A549 (cell line): ENCODE data around the gene CTNNA1. TPM values are rescaled to one million over a fixed set of nuclear protein-coding genes. Genes with fewer than 3 reads are reported as not detected.

Source experiments
- ATAC-seq, 2 experiments: fragments of 200-7000 bp in 1 of 2; fragments of >200 bp in 1 of 2; cut with Nextera tagmentation in 1 of 2; cut with Tn5 transposase in 1 of 2; 3 replicates each; pipeline versions ENCODE4 v1.8.0 to v1.9.1; 2018 to 2020; ENCODE audit warnings: mild to moderate bottlenecking in 1 of 2, moderate library complexity in 1 of 2
- CTCF ChIA-PET: fragments of 300-600 bp; sonication (Branson Sonifier 250); formaldehyde crosslinking; extraction: SDS; loops from one replicate; lab custom pipeline; 2021; ENCODE audit warnings: antibody characterized with exemption, inconsistent platforms; lab: Yijun Ruan, JAX
- POLR2A ChIA-PET: fragments of 350-600 bp; formaldehyde crosslinking; extraction: SDS; loops from one replicate; lab custom pipeline; 2021; ENCODE audit warnings: antibody characterized with exemption, inconsistent platforms; lab: Yijun Ruan, JAX
- DNase-seq, 2 experiments: peaks; one replicate each; pipeline versions ENCODE4 v3.0.0 to v3.0.0-alpha.2; 2011 to 2016; ENCODE audit warnings: low read depth in 1 of 2, low spot score in 1 of 2
- FAIRE-seq: peaks from 2 replicates; lab custom pipeline; 2011; peaks lifted over from hg19 to GRCh38; lab: Jason Lieb, UNC
- H3K27ac ChIP-seq, 2 experiments: fragments of >200 bp; sonication (Bioruptor Twin); formaldehyde crosslinking; 3 replicates each; pipeline ENCODE4 v1.5.1; 2016 to 2017
- H3K4me1 ChIP-seq: fragments of >200 bp; sonication (Bioruptor Twin); formaldehyde crosslinking; 3 replicates; pipeline ENCODE4 v1.6.1; 2016
- H3K4me2 ChIP-seq: fragments of >200 bp; sonication (Bioruptor Twin); formaldehyde crosslinking; 3 replicates; pipeline ENCODE4 v1.6.1; 2016
- H3K4me3 ChIP-seq: fragments of >200 bp; sonication (Bioruptor Twin); formaldehyde crosslinking; 3 replicates; pipeline ENCODE4 v1.5.1; 2016
- H3K9me3 ChIP-seq: fragments of >200 bp; sonication (Bioruptor Twin); formaldehyde crosslinking; 3 replicates; pipeline ENCODE4 v1.6.1; 2016
- ATOH8 ChIP-seq: fragments of 250-450 bp; sonication (Bioruptor Pico); IDR thresholded peaks from 2 replicates; pipeline ENCODE4 v1.5.0; 2020; ENCODE audit warnings: low read depth, mild to moderate bottlenecking, moderate library complexity
- BCL3 ChIP-seq: fragments of >200 bp; sonication (Bioruptor Twin); formaldehyde crosslinking; IDR thresholded peaks from 3 replicates; pipeline ENCODE4 v1.6.1; 2016
- BHLHE40 ChIP-seq: IDR thresholded peaks from 2 replicates; pipeline ENCODE4 v1.6.1; 2012; ENCODE audit warnings: low read depth, low read length, inconsistent platforms
- CEBPB ChIP-seq, 2 experiments: fragments of >200 bp in 1 of 2; sonication (Bioruptor Twin) in 1 of 2; formaldehyde crosslinking in 1 of 2; IDR thresholded peaks; 2 replicates each; pipeline ENCODE4 v1.6.1; 2012 to 2016
- CHD4 ChIP-seq: fragments of 200-600 bp; sonication (generic); IDR thresholded peaks from 2 replicates; pipeline ENCODE4 v1.6.1; 2016; ENCODE audit warnings: antibody characterized with exemption, mild to moderate bottlenecking, borderline replicate concordance
- EHF ChIP-seq: fragments of 250-450 bp; sonication (Bioruptor Pico); IDR thresholded peaks from 2 replicates; pipeline ENCODE4 v1.5.0; 2020; ENCODE audit warnings: mild to moderate bottlenecking
- ESRRA ChIP-seq: fragments of 150-350 bp; IDR thresholded peaks from 2 replicates; pipeline ENCODE4 v1.6.1; 2014; ENCODE audit warnings: mild to moderate bottlenecking, low read length, borderline replicate concordance
- FOSB ChIP-seq: fragments of 250-450 bp; sonication (Bioruptor Pico); IDR thresholded peaks from 2 replicates; pipeline ENCODE4 v1.5.0; 2020; ENCODE audit warnings: mild to moderate bottlenecking, moderate library complexity
- FOSL2 ChIP-seq, 2 experiments: fragments of 450-650 bp in 1 of 2; fragments of >200 bp in 1 of 2; sonication (Bioruptor Twin) in 1 of 2; formaldehyde crosslinking; IDR thresholded peaks; 2 replicates each; pipeline versions ENCODE4 v1.5.0 to v1.6.1; 2016 to 2020; ENCODE audit warnings: mild to moderate bottlenecking in 1 of 2, moderate library complexity in 1 of 2
- GATA3 ChIP-seq: IDR thresholded peaks from 2 replicates; pipeline ENCODE4 v1.6.1; 2012; ENCODE audit warnings: borderline replicate concordance
- HOXB5 ChIP-seq: fragments of 250-450 bp; sonication (Bioruptor Pico); IDR thresholded peaks from 2 replicates; pipeline ENCODE4 v1.5.0; 2020; ENCODE audit warnings: mild to moderate bottlenecking, moderate library complexity
- JUN ChIP-seq, 2 experiments: fragments of >200 bp; sonication (Bioruptor Twin); formaldehyde crosslinking; IDR thresholded peaks; 2 replicates in 1 of 2; 3 replicates in 1 of 2; pipeline ENCODE4 v1.6.1; 2016 to 2017
- KDM5A ChIP-seq: fragments of 200-600 bp; sonication (generic); IDR thresholded peaks from 2 replicates; pipeline ENCODE4 v1.6.1; 2016; ENCODE audit warnings: antibody characterized with exemption, mild to moderate bottlenecking
- MAFK ChIP-seq: fragments of 450-650 bp; IDR thresholded peaks from 2 replicates; pipeline ENCODE4 v1.6.1; 2014; ENCODE audit not compliant: partially characterized antibody
- MAX ChIP-seq: IDR thresholded peaks from 2 replicates; pipeline ENCODE4 v1.6.1; 2012
- MYC ChIP-seq: IDR thresholded peaks from 2 replicates; pipeline ENCODE4 v1.6.1; 2012; ENCODE audit warnings: mild to moderate bottlenecking, inconsistent platforms, low read length, improper control_type of control experiment, borderline replicate concordance
- NR3C1 ChIP-seq: fragments of >200 bp; sonication (Bioruptor Twin); formaldehyde crosslinking; IDR thresholded peaks from 3 replicates; pipeline ENCODE4 v1.6.1; 2017
- PHF8 ChIP-seq: fragments of 200-600 bp; sonication (generic); IDR thresholded peaks from 2 replicates; pipeline ENCODE4 v1.6.1; 2016; ENCODE audit warnings: low read depth, mild to moderate bottlenecking, antibody characterized with exemption, moderate library complexity, borderline replicate concordance
- POLR2AphosphoS2 ChIP-seq: conservative IDR thresholded peaks from 2 replicates; pipeline ENCODE4 v1.6.1; 2012; ENCODE audit warnings: low read length, improper control_type of control experiment, inconsistent platforms
- RFX5 ChIP-seq: fragments of 450-650 bp; IDR thresholded peaks from 2 replicates; pipeline ENCODE4 v1.7.1; 2014; ENCODE audit warnings: antibody characterized with exemption, mild to moderate bottlenecking, moderate library complexity
- SMC3 ChIP-seq: fragments of >200 bp; sonication (Bioruptor Twin); formaldehyde crosslinking; IDR thresholded peaks from 3 replicates; pipeline ENCODE4 v1.6.1; 2018; ENCODE audit warnings: inconsistent platforms
- SREBF2 ChIP-seq: fragments of 450-650 bp; IDR thresholded peaks from 2 replicates; pipeline ENCODE4 v1.6.1; 2014; ENCODE audit warnings: mild to moderate bottlenecking, moderate library complexity
- TFCP2L1 ChIP-seq: fragments of 250-450 bp; sonication (Bioruptor Pico); IDR thresholded peaks from 2 replicates; pipeline ENCODE4 v1.5.0; 2021; ENCODE audit warnings: mild to moderate bottlenecking
- TP53 ChIP-seq: fragments of 250-450 bp; sonication (Bioruptor Pico); IDR thresholded peaks from 2 replicates; pipeline ENCODE4 v1.5.0; 2021; ENCODE audit warnings: mild to moderate bottlenecking, moderate library complexity
- USF2 ChIP-seq: fragments of 450-650 bp; IDR thresholded peaks from 2 replicates; pipeline ENCODE4 v1.6.1; 2014; ENCODE audit warnings: antibody characterized with exemption
- ZC3H11A ChIP-seq: fragments of 450-650 bp; IDR thresholded peaks from 2 replicates; pipeline ENCODE4 v1.6.1; 2014; ENCODE audit warnings: antibody characterized with exemption, mild to moderate bottlenecking
- ZFP36 ChIP-seq: fragments of 450-650 bp; IDR thresholded peaks from 2 replicates; pipeline ENCODE4 v1.6.1; 2014; ENCODE audit warnings: borderline replicate concordance; ENCODE audit not compliant: partially characterized antibody
- WGBS: methylation state at CpG from one replicate; pipeline ENCODE4 v1.1.6; 2017; ENCODE audit errors: missing lambda C conversion rate; 5-methylcytosine and 5-hydroxymethylcytosine counted together
- polyA minus RNA-seq: library from RNA; depleted of rRNA, polyadenylated mRNA; stranded (reverse); fragments of >200 nt; gene quantifications from 2 replicates; pipeline ENCODE4 v1.2.3, GENCODE V29; 2011; rRNA and poly(A)+ RNA removed
- polyA plus RNA-seq, 4 experiments: library from polyadenylated mRNA; depleted of rRNA in 3 of 4; stranded (reverse); fragments of >200 nt; fragmentation: RNase III in 1 of 4; extraction: RNeasy Plus Mini Kit Qiagen cat#74134 plus additional on column Dnase treatment in 1 of 4; gene quantifications; 2 replicates in 3 of 4; 3 replicates in 1 of 4; pipeline ENCODE4 v1.2.3, GENCODE V29; 2011 to 2017
- TF ChIP-seq, protein P1 (sequence below): fragments of 250-450 bp; sonication (Bioruptor Pico); IDR thresholded peaks from 2 replicates; pipeline ENCODE4 v1.5.0; 2021; ENCODE audit warnings: mild to moderate bottlenecking, moderate library complexity, borderline replicate concordance
- TF ChIP-seq, protein P2 (sequence below): fragments of 200-600 bp; sonication (generic); IDR thresholded peaks from 2 replicates; pipeline ENCODE4 v1.6.1; 2016; ENCODE audit warnings: antibody characterized with exemption, mild to moderate bottlenecking, moderate library complexity
- TF ChIP-seq, protein P3 (sequence below): fragments of >200 bp; sonication (Bioruptor Twin); formaldehyde crosslinking; IDR thresholded peaks from 2 replicates; pipeline ENCODE4 v1.6.1; 2016

CTNNA1 gene
- 154 and 190 TPM in 2 replicates for polyA plus RNA-seq (2011; rRNA removed)
- 117 and 119 TPM in 2 replicates for polyA plus RNA-seq (2012; cell fraction: cytosol; rRNA removed)
- 189 and 219 TPM in 2 replicates for polyA plus RNA-seq (2012; cell fraction: nucleus; rRNA removed)
- 184 to 194 TPM (median 191 TPM) in 3 replicates for polyA plus RNA-seq (2017; fragmentation: RNase III; extraction: RNeasy Plus Mini Kit Qiagen cat#74134 plus additional on column Dnase treatment)
- polyA minus RNA-seq: 244 and 246 TPM in 2 replicates

- Histone ChIP-seq H3K27ac (peak within 1 kb of the TSS; percentile 96 to 97), H3K9me3 (no peaks in the 10 kb centered on the region), H3K4me2 (peak within 1 kb of the TSS; percentile 93), H3K4me3 (peak within 1 kb of the TSS; percentile 91), H3K4me1 (peaks cover 42% of the 10 kb centered on the region)
- 2% methylated on average over 31 of the region's 102 CpGs for WGBS
- POLR2A ChIA-PET: interaction anchor here (0.6 to 1.9 kb wide), 4 partner anchors 16 to 321 kb away, joined by 3 to 5 read pairs (median 4); partner anchors contain the start of gene HSPA9
- DNase-seq (peak; percentile 77 to 84), ATAC-seq (peak; percentile 73 to 76), FAIRE-seq (no peak)
- CTCF ChIA-PET: interaction anchor here (0.5 to 2.3 kb wide), 11 partner anchors 20 to 710 kb away, joined by 3 to 6 read pairs (median 3); no protein-coding TSS in a partner anchor
- TF ChIP-seq MYC: no peak
- TF ChIP-seq, protein P1, sequence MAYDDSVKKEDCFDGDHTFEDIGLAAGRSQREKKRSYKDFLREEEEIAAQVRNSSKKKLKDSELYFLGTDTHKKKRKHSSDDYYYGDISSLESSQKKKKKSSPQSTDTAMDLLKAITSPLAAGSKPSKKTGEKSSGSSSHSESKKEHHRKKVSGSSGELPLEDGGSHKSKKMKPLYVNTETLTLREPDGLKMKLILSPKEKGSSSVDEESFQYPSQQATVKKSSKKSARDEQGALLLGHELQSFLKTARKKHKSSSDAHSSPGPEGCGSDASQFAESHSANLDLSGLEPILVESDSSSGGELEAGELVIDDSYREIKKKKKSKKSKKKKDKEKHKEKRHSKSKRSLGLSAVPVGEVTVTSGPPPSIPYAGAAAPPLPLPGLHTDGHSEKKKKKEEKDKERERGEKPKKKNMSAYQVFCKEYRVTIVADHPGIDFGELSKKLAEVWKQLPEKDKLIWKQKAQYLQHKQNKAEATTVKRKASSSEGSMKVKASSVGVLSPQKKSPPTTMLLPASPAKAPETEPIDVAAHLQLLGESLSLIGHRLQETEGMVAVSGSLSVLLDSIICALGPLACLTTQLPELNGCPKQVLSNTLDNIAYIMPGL: no peak
- no peak for TF ChIP-seq ESRRA
- peak; percentile 90 for TF ChIP-seq PHF8
- peak; percentile 64; the same call in 2 of the 3 replicates for TF ChIP-seq BCL3
- peak; percentile 49 for TF ChIP-seq MAX
- no peak for TF ChIP-seq HOXB5 (CRISPR knock-in tag)
- TF ChIP-seq ZC3H11A: no peak
- no peak for TF ChIP-seq NR3C1
- TF ChIP-seq, protein P2, sequence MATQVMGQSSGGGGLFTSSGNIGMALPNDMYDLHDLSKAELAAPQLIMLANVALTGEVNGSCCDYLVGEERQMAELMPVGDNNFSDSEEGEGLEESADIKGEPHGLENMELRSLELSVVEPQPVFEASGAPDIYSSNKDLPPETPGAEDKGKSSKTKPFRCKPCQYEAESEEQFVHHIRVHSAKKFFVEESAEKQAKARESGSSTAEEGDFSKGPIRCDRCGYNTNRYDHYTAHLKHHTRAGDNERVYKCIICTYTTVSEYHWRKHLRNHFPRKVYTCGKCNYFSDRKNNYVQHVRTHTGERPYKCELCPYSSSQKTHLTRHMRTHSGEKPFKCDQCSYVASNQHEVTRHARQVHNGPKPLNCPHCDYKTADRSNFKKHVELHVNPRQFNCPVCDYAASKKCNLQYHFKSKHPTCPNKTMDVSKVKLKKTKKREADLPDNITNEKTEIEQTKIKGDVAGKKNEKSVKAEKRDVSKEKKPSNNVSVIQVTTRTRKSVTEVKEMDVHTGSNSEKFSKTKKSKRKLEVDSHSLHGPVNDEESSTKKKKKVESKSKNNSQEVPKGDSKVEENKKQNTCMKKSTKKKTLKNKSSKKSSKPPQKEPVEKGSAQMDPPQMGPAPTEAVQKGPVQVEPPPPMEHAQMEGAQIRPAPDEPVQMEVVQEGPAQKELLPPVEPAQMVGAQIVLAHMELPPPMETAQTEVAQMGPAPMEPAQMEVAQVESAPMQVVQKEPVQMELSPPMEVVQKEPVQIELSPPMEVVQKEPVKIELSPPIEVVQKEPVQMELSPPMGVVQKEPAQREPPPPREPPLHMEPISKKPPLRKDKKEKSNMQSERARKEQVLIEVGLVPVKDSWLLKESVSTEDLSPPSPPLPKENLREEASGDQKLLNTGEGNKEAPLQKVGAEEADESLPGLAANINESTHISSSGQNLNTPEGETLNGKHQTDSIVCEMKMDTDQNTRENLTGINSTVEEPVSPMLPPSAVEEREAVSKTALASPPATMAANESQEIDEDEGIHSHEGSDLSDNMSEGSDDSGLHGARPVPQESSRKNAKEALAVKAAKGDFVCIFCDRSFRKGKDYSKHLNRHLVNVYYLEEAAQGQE: no peak
- TF ChIP-seq FOSL2 (IDR thresholded peaks at IDR 0.05): peak; percentile 76
- peak; percentile 97 for TF ChIP-seq FOSL2 (CRISPR knock-in tag; IDR thresholded peaks at IDR 0.05)
- no peak for TF ChIP-seq SREBF2
- TF ChIP-seq SMC3: no peak
- TF ChIP-seq TFCP2L1: no peak
- TF ChIP-seq FOSB (CRISPR knock-in tag): no peak
- no peak for TF ChIP-seq ZFP36
- no peak for TF ChIP-seq GATA3
- TF ChIP-seq, protein P3, sequence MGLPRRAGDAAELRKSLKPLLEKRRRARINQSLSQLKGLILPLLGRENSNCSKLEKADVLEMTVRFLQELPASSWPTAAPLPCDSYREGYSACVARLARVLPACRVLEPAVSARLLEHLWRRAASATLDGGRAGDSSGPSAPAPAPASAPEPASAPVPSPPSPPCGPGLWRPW: no peak
- TF ChIP-seq BHLHE40: no peak
- TF ChIP-seq RFX5: 0 out of 2 replicates have a peak, but pooled peaks have one; percentile 6
- no peak for TF ChIP-seq POLR2AphosphoS2
- no peak for TF ChIP-seq MAFK
- no peak for TF ChIP-seq TP53 (CRISPR knock-in tag)
- TF ChIP-seq KDM5A: peak; percentile 99
- no peak for TF ChIP-seq CEBPB (IDR thresholded peaks at IDR 0.05)
- TF ChIP-seq CHD4: no peak
- TF ChIP-seq USF2: no peak
- no peak for TF ChIP-seq ATOH8 (CRISPR knock-in tag)
- peak; percentile 39 to 90; a peak in 4 of 5 replicates for TF ChIP-seq JUN (IDR thresholded peaks at IDR 0.05)
- TF ChIP-seq EHF (CRISPR knock-in tag): no peak
These were observed at the start of gene CTNNA1 for GRCh38 chr5:138752951-138753793. Gene CTNNA1 (plus strand): TSS chr5:138753425. CDS start chr5:138781925, 28,500 bp downstream.
